Measurements from ENCODE around the gene EEA1. TPM values are rescaled to one million over a fixed set of nuclear protein-coding genes. Genes with fewer than 3 reads are reported as not detected.
A peak's percentile ranks its signal among the peaks of the same experiment; 100 is the strongest.

The EEA1 gene
- total and polyA plus RNA-seq, 10 of the 15 experiments (the other 5 are each of a cell fraction or from before 2014, with no cell fraction given), result 5.5 to 40.3 (median 13.5) TPM

DNA sequence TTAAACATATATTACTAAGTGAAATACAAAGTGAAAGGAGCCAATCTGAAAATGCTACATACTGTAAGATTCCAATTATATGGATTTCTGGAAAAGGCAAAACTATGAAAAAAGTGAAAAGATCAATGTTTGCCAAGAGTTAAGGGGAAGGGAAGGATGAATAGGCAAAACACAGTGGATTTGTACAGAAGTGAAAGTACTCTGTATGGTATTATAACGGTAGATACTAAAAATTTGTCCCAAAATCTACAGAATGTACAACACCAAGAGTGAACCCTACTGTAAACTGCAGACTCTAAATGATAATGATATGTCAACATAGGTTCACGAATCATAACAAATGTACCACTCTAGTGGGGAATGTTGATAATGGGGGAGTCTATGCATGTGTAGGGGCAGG, 17.8 kb downstream of the EEA1 start:
- Histone ChIP-seq H4K20me1 (ENCODE audit: control insufficient read depth, insufficient read depth) (no peaks in the 10 kb centered on the region), H3K79me2 (ENCODE audit: control insufficient read depth, insufficient read depth, low read length) (peaks cover 48% of the 10 kb centered on the region), H3K27me3 (replicated peaks in 1 of 2; ENCODE audit: control insufficient read depth in 2 of 2, insufficient read depth in 2 of 2, low read length in 1 of 2) (no peaks in the 10 kb centered on the region), H3K4me2 (ENCODE audit: control insufficient read depth, insufficient read depth) (no peak overlapping the region), H3K9ac (ENCODE audit: control insufficient read depth, insufficient read depth, low read length) (no peak overlapping the region), H2AFZ (ENCODE audit: control insufficient read depth, low read depth, low read length) (no peak overlapping the region), H3K27ac (ENCODE audit: control insufficient read depth, insufficient read depth) (no peak overlapping the region), H3K36me3 (ENCODE audit: control insufficient read depth in 2 of 2, insufficient read depth in 2 of 2, low read length in 1 of 2) (no peaks in the 10 kb centered on the region; a peak in 2 of 4 replicates), H3K9me3 (replicated peaks; ENCODE audit: control insufficient read depth, insufficient read depth, low read length) (peaks cover 11% of the 10 kb centered on the region), H3K4me3 (no peak overlapping the region), H3K4me1 (ENCODE audit: control insufficient read depth, insufficient read depth, low read length) (no peaks in the 10 kb centered on the region)
- ChIA-PET POLR2A (interaction anchor here (2.8 kb wide), 1 partner anchor 16 kb away, joined by 11 read pairs; no protein-coding TSS in a partner anchor), CTCF (interaction anchor here (1.3 to 1.7 kb wide), 3 partner anchors 15 to 90 kb away, joined by 3 to 9 read pairs (median 4); no protein-coding TSS in a partner anchor), SMC1A (ENCODE audit: uncharacterized antibody, unreplicated experiment) (interaction anchor here (1.1 to 1.5 kb wide), 6 partner anchors 14 to 76 kb away, joined by 3 to 8 read pairs (median 4); no protein-coding TSS in a partner anchor), RAD21 (ENCODE audit: unreplicated experiment) (interaction anchor here (0.6 to 1.3 kb wide), 2 partner anchors 9 to 84 kb away, joined by 3 read pairs; no protein-coding TSS in a partner anchor)
- intact Hi-C loops (cut with micrococcal nuclease; ENCODE audit: unreplicated experiment) (no loop called here), in situ Hi-C loops (cut with MboI) (no loop called here)
- 31% methylated on average over 2 of the region's 2 CpGs for WGBS (ENCODE audit: insufficient coverage, insufficient replicate concordance, low lambda C conversion rate, missing lambda C conversion rate)
- no peak for TF ChIP-seq ZNF622 (IDR thresholded peaks at IDR 0.05)
- TF ChIP-seq ETV6 (conservative IDR thresholded peaks at IDR 0.05 in 1 of 2, IDR thresholded peaks at IDR 0.05 in 1 of 2; ENCODE audit: borderline replicate concordance in 1 of 2, low read depth in 1 of 2), result no peak
- TF ChIP-seq SREBF2 (IDR thresholded peaks at IDR 0.05; ENCODE audit: low read length), result no peak
- ATAC-seq (no peak), FAIRE-seq (no peak), DNase-seq (ENCODE audit: low read depth, low spot score) (no peak)
- no TSS peak for BruUV-seq (replicated peaks)

DNA sequence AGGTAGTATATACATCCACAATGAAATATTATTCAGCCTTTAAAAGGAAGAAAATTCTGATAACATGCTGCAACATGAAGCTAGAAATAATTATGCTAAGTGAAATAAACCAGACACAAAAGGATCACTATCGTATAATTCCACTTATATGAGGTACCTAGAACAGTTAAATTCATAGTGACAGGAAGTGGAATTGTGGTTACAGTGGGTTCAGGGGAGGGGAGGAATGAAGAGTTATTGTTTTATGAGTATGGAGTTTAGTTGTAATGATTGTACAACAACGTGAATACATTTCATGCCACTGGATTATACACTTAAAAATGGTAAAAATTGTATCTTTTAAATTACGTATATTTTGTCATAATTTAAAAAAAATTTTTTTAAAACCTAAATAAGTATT, 21.0 kb downstream of the EEA1 start:
- in situ Hi-C loops (cut with MboI), result no loop called here
- no peak overlapping the region for H2AFZ ChIP-seq (ENCODE audit: control insufficient read depth, low read depth, low read length)
- DNase-seq (ENCODE audit: low read depth, low spot score) (no peak), FAIRE-seq (no peak), ATAC-seq (no peak)
- no peaks in the 10 kb centered on the region; a peak in 1 of 4 replicates for H3K36me3 ChIP-seq (ENCODE audit: control insufficient read depth in 2 of 2, insufficient read depth in 2 of 2, low read length in 1 of 2)
- H3K4me1 ChIP-seq (ENCODE audit: control insufficient read depth, insufficient read depth, low read length), result no peaks in the 10 kb centered on the region
- H3K27ac ChIP-seq (ENCODE audit: control insufficient read depth, insufficient read depth), result no peak overlapping the region
- ChIA-PET POLR2A (interaction anchor here (0.6 kb wide), 1 partner anchor 15 kb away, joined by 3 read pairs; no protein-coding TSS in a partner anchor), CTCF (interaction anchor here (1.3 to 1.7 kb wide), 3 partner anchors 19 to 89 kb away, joined by 3 to 5 read pairs (median 3); no protein-coding TSS in a partner anchor), RAD21 (ENCODE audit: unreplicated experiment) (no interaction called here), SMC1A (ENCODE audit: uncharacterized antibody, unreplicated experiment) (interaction anchor here (0.9 to 1.5 kb wide), 4 partner anchors 9 to 511 kb away, joined by 3 to 4 read pairs (median 3); no protein-coding TSS in a partner anchor)
- peak; percentile 30; the same call in 1 of the 2 replicates for TF ChIP-seq RUNX3 (IDR thresholded peaks at IDR 0.05; ENCODE audit: low read length)
- TF ChIP-seq, protein P1, sequence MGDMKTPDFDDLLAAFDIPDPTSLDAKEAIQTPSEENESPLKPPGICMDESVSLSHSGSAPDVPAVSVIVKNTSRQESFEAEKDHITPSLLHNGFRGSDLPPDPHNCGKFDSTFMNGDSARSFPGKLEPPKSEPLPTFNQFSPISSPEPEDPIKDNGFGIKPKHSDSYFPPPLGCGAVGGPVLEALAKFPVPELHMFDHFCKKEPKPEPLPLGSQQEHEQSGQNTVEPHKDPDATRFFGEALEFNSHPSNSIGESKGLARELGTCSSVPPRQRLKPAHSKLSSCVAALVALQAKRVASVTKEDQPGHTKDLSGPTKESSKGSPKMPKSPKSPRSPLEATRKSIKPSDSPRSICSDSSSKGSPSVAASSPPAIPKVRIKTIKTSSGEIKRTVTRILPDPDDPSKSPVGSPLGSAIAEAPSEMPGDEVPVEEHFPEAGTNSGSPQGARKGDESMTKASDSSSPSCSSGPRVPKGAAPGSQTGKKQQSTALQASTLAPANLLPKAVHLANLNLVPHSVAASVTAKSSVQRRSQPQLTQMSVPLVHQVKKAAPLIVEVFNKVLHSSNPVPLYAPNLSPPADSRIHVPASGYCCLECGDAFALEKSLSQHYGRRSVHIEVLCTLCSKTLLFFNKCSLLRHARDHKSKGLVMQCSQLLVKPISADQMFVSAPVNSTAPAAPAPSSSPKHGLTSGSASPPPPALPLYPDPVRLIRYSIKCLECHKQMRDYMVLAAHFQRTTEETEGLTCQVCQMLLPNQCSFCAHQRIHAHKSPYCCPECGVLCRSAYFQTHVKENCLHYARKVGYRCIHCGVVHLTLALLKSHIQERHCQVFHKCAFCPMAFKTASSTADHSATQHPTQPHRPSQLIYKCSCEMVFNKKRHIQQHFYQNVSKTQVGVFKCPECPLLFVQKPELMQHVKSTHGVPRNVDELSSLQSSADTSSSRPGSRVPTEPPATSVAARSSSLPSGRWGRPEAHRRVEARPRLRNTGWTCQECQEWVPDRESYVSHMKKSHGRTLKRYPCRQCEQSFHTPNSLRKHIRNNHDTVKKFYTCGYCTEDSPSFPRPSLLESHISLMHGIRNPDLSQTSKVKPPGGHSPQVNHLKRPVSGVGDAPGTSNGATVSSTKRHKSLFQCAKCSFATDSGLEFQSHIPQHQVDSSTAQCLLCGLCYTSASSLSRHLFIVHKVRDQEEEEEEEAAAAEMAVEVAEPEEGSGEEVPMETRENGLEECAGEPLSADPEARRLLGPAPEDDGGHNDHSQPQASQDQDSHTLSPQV (IDR thresholded peaks at IDR 0.05), result no peak
- no peak overlapping the region for H3K4me2 ChIP-seq (ENCODE audit: control insufficient read depth, insufficient read depth)
- peaks cover 45% of the 10 kb centered on the region for H3K79me2 ChIP-seq (ENCODE audit: control insufficient read depth, insufficient read depth, low read length)
- 85% methylated on average over 3 of the region's 3 CpGs for WGBS (ENCODE audit: insufficient coverage, insufficient replicate concordance, low lambda C conversion rate, missing lambda C conversion rate)
- no TSS peak for BruUV-seq (replicated peaks)
- intact Hi-C loops (cut with micrococcal nuclease; ENCODE audit: unreplicated experiment), result no loop called here
- no peaks in the 10 kb centered on the region for H4K20me1 ChIP-seq (ENCODE audit: control insufficient read depth, insufficient read depth)
- peaks cover 11% of the 10 kb centered on the region for H3K9me3 ChIP-seq (replicated peaks; ENCODE audit: control insufficient read depth, insufficient read depth, low read length)
- no peak overlapping the region for H3K4me3 ChIP-seq
- no peak overlapping the region for H3K9ac ChIP-seq (ENCODE audit: control insufficient read depth, insufficient read depth, low read length)
- no peaks in the 10 kb centered on the region for H3K27me3 ChIP-seq (replicated peaks in 1 of 2; ENCODE audit: control insufficient read depth in 2 of 2, insufficient read depth in 2 of 2, low read length in 1 of 2)
